ENCODE measurements around the gene GRIPAP1.

- TF ChIP-seq POLR2A (IDR thresholded peaks at IDR 0.05; ENCODE audit: low read depth, low read length), result no peak
- no peak for TF ChIP-seq TAF1 (IDR thresholded peaks at IDR 0.05; ENCODE audit: low read depth, low read length)
These were observed 3.0 kb downstream of the GRIPAP1 start for GRCh38 chrX:48999030-48999429.

All from GM12891 (cell line).